WI38 (cell line): Measurements from ENCODE around the gene UBE2E1.

ENCODE experiments used
- H3K4me3 ChIP-seq: 2 replicates; pipeline ENCODE4 v1.5.1; 2011; ENCODE audit warnings: low read depth, mild to moderate bottlenecking, control low read depth, low read length
- CTCF ChIP-seq: IDR thresholded peaks from 2 replicates; pipeline ENCODE4 v1.5.1; 2012; ENCODE audit warnings: low read depth, mild to moderate bottlenecking, control low read depth, low read length

The UBE2E1 gene

GRCh38 chr3:23920151-23920655 lies 114.4 kb downstream of the UBE2E1 start:
- TF ChIP-seq CTCF, result no peak
- H3K4me3 ChIP-seq, result no peak overlapping the region

- H3K4me3 ChIP-seq, result no peak overlapping the region
- TF ChIP-seq CTCF, result no peak
Observed at GRCh38 chr3:23921052-23921511, 115.3 kb downstream of the UBE2E1 start.

- H3K4me3 ChIP-seq, result no peak overlapping the region
- TF ChIP-seq CTCF, result no peak
Observed at GRCh38 chr3:23923786-23924185, 118.0 kb downstream of the UBE2E1 start.

GRCh38 chr3:23926246-23926645 lies 120.5 kb downstream of the UBE2E1 start:
- TF ChIP-seq CTCF, result no peak
- H3K4me3 ChIP-seq, result no peak overlapping the region

- no peak for TF ChIP-seq CTCF
- no peak overlapping the region for H3K4me3 ChIP-seq
Observed at GRCh38 chr3:23926736-23927135, 121.0 kb downstream of the UBE2E1 start.

- no peak for TF ChIP-seq CTCF
- H3K4me3 ChIP-seq, result no peak overlapping the region
Observed at GRCh38 chr3:23928524-23928923, 122.8 kb downstream of the UBE2E1 start.

- no peak for TF ChIP-seq CTCF
- H3K4me3 ChIP-seq, result no peak overlapping the region
Observed at GRCh38 chr3:23931597-23931996, 125.8 kb downstream of the UBE2E1 start.
